MV-4-11 (cell line): ENCODE results near the gene L3MBTL3.
"Not testable (repeated sequence)": the region's sequence is repeated elsewhere in the genome, so short reads cannot be mapped to it uniquely, and the experiment has no call there.

Experiments
- DNase-seq: peaks from one replicate; lab custom pipeline; 2025; lab: John Stamatoyannopoulos, UW

L3MBTL3 gene

DNA sequence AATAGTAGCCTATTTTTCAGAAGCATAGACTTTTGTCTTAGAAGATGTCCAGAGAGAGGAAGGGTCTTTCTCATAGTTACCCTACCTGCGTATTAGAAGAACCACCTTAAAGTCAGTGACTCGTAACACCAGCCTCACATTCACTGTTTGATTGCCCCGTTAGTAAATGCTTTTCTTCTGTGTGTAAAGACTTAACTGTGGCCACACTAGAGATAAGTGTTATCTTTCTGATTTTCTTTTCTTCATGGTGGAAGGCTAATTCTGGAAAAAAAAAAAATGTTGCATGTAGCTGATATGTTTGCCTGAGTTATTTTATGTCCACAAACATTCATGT lies 120.5 kb downstream of the L3MBTL3 start:
- DNase-seq: no peak

DNA sequence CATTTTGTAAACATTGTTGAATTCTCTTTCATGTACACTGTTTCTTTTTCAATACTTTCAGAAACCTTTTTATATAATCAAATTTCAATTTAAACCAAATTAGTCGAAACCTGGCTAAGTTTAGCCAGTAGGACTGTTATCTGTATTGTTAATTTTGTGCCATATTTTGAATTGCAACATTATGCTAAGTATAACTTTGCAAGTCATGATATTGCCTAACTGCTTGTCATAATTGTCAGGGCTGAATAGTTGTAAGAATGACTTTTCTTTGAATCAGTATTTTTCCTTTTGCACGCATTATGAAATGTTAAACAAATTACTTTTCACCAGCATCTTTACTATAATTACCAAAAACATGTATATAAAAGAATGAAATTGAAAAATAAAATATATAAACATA lies 121.7 kb downstream of the L3MBTL3 start:
- peak; percentile 52 for DNase-seq

DNA sequence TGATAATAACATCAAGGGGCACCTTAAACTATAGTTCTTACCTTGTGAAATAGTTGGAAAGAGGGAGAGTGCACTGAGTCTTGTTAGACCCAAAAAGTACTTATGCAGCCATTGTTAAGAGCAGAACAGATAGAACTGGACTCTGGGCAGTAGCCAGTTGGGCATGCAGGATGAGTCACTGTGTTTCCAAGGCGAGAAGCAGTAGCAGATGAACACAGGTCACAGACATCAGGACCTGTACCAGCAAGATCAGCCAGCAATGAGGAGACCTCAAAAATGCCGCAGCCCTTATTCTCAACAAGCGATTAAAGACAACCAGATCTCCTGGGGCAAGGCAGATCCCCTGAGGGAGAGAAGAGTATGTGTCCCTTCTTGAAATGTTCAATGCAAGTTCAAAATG lies 125.3 kb downstream of the L3MBTL3 start:
- no peak for DNase-seq

DNA sequence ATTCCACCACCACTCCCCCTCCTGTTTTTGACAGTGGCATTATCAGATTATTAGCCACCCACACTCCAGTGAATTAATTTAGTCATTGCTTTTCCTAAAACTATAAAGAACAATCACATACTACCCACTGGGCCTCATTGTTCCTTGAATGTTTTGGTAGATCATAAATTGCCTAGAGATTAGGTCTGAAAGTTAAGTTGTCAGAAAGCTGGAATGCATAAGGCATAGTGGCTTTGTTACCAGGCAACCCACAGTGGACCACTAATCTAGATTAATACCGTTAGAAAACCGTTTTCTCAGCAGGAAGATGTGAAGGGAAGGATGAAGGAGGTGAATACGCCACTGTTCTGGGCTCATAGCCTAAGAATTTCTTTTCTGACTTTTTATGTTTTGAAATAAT lies 128.7 kb downstream of the L3MBTL3 start:
- no peak for DNase-seq

DNA sequence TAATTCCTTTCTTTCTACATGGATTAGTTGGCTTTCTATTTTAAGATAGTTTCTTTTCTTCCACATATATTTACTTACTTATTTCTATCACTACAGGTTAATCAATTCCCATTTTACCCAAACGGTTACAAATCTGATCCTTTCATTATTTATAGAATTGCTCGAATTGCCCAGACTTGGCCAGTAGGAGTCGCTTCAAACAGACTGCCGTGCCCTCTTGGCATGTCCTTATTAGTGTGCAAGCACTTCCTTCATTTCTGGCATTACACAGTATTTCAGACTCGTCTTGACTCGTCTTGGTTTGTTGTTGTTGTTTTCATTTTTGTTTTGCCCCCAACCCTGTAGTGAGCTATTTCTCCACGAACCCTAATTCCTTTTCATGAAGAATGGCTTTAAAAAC lies 129.8 kb downstream of the L3MBTL3 start:
- DNase-seq: peak; percentile 51

DNA sequence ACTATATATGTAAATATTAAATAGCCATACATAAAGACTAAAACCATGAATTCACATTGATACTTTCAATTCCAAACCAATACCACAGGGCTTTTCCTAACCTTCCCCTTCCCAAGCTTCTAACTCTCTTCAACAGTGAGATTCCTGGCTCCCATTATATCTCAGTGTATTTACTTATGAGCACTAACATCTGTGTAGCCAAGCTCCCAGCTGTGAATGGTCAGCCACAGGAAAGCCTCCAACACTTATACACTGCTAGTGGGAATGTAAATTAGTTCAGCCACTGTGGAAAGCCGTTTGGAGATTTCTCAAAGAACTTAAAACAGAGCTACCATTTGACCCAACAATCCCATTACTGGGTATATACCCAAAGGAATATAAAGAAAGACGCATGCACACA lies 130.6 kb downstream of the L3MBTL3 start:
- DNase-seq: not testable (repeated sequence)

DNA sequence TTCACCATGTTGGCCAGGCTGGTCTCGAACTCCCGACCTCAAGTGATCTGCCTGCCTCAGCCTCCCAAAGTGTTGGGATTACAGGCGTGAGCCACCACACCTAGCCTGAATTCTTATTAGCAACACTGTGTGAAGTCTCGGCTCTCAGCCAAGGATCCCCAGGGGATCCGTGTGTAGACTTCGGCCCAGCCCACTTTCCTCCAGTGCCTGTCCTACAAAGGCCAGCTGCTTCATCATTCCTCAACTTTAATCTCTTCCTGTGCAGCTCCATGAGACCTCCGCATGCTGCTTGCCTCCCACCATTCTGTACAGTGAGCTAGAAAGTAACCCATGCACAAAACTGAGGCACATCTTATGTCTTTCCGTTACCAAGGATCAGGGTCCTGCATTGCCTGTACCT lies 132.5 kb downstream of the L3MBTL3 start:
- DNase-seq: no peak

DNA sequence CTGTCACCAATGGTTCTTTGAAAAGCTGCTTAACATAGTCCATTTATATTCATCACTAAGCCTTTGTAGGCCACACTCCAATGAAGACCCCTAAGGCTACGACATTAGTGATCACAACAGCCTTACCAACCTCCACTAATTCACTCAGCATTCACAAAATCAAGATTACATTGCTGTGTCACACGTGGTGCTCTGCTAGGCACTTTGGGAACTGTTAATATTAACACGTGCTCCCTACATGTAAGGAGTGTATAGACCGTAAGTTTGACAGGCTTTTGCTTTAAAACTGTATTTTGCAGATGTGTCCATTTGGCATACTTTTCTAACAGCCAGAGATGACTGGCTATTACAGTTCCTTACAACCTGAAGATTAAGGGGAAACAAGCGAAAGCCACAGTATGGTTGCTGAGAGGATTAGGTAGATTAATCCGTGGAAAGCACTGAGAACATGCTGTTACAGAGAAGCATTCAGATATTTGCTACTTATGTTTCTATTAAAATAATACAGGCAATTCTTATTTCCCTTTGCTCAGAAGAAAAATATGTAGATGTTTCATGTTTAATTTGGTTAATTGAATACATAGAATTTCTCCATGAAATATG lies 134.6 kb downstream of the L3MBTL3 start:
- DNase-seq: no peak

DNA sequence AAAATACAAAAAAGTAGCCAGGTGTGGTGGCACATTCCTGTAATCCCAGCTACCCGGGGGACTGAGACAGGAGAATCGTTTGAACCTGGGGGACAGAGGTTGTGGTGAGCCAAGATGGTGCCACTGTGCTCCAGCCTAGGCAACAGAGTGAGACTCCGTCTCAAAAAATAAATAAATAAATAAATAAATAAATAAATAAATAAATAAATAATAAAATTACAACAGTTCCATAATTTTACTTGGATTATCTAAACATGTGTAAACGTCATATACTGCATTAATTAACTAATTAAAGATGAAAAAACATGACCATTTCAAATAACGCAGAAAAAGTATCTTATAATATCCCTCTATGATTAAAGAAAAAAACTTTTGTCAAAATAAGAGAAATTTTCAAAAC lies 138.5 kb downstream of the L3MBTL3 start:
- DNase-seq: no peak

DNA sequence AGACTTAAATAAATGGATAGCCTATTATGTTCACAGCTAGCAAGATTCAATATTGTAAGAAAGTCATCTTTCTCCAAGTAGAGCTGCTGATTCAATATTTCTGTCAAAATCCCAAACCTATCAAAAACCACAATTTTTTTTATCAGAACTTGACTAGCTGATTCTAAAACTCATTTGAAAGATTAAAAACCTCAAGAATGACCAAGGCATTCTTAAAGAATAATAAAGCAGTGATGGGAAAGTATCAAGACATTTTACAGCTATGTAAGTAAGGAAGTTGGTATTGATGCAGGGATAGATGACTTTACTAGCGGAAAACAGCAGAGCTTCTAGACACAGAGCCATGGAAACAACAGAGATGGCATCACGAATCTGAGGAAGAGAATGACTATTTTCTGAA lies 139.7 kb downstream of the L3MBTL3 start:
- no peak for DNase-seq

DNA sequence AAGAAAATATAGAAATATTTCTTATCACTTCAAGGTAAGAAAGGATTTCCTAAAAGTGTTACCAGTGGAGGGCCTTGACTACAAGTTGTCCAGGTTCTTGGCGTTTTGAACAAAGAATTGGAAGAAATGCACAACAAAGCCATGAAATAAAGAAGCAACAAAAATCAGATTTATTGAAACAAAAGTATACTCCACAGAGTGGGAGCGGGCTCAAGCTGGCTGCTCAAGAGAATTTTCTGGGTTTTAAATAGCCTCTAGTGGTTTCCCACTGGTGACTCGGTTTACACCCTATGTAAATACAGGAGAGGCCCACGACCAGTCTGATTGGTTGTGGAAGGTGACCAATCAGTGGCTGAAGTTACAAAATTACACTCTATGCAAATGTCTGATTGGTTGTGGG lies 140.2 kb downstream of the L3MBTL3 start:
- DNase-seq: no peak

DNA sequence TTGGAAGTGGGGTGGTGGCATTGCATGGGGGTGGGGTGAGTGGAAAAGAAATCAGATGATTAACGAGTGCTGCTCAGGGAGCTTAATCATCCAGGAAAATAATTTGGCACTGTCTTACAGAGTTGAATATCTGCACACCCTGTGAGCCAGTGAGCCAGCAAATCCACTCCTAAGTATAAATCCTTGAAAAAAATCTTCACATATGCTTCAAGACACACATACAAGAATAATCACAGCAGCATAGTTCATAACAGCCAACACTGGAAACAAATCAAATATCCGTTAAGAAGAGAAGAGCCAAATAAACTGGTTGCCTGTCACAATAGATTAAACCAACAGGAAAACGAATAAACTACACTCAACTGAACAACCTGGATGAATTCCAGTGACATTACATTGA lies 141.6 kb downstream of the L3MBTL3 start:
- no peak for DNase-seq

DNA sequence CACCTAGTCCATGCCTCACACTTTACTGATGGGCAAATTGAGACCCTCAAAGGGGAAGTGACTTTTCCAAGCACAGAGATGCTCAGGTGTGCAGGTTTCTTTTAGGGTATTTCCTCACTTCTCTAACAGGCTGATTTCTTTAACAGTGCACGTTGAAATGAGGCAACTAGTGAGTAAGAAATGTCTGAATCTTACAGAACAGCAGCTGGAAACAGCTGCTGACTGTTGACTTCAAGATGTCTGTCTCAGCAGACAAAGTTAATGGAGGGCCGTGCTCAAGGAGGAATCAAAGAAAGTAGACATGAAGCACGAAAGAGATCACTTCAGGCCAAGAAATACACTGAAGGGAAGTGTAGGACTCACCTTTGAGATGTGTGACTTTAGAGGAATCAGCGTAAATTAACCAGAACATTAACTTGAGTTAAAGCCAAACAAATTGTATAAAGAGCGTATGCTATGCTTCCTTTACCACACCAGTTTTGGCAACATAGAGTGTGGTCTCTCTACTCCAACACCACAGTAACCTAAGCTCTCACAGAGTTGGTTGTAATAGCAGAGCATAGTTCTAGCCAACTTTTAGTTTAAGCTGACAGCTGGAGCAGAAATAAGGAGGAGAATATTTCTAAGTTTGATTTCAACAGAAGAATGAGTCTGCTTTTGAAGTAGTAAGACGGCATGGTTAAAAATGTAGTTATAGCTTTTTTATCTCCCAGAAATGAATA lies 143.5 kb downstream of the L3MBTL3 start:
- no peak for DNase-seq

DNA sequence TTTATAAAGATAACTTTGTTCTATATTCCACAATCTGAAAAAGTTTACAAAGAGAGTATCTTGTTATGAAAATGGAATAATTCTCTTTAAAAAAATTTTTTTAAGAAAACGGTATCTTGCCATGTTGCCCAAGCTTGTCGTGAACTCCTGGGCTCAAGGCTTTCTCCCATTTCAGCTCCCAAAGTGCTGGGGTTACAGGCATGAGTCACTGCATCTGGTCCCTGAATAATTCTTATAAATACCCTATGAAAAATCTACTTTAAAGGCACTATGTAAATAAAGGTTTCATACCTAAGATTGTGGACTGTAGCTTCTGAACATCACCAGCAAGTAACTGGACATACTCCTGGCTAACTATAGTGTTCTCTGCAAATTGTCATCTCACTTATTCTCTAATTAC lies 144.0 kb downstream of the L3MBTL3 start:
- no peak for DNase-seq

DNA sequence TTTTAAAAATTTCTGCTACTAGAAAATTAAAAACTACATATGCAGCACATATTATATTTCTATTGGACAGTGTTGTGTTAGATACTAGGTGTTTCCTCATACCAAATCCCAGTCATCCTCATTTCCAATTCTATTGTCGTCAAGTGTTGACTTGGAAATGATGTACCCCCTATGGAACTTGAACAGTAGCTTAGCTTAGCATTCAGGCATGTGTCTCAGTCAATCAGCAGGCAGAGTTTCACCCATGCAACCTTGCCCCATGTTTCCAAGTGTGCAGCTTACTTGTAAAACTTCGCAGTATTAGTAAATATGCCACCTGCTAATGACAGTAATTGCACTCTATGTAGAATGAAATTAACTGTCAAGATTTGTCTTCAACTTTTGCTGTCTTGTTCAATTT lies 144.9 kb downstream of the L3MBTL3 start:
- DNase-seq: no peak

DNA sequence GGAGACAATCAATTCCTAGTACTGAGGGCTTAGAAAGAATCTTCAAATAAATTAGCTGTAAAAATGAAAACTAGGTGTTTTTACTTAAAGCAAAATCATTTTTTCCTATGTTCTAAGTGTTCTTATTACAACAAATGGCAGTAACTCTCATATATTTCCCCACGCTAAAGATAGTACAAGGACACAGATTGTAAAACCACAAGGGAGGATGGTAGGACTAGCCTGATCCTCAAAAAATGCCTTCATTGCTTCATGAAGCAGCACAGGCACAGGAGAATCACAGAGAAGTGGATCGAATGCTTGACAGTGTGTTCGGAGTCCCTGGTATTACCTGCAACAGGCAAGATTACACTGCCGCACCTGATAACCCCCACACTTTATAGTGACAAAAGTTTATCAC lies 145.9 kb downstream of the L3MBTL3 start:
- DNase-seq: peak; percentile 16

DNA sequence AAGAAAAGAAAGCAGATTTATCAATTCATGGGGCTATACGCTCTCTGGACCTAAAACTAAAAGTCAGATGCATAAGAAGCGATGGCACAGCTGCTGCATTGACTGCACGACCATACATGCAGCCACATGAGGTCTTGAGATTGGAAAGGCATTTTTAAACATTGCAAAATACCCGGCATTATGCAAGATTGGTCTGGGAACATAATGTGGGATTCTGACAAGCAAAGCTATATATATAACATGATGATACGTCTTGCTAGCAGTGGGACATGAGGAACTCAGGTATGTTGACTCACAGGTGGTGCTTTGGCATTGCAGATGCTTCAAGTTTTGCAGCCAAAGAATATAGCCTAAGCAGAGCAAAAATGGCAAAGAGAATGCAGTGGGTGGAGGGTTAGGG lies 149.3 kb downstream of the L3MBTL3 start:
- peak; percentile 62 for DNase-seq

DNA sequence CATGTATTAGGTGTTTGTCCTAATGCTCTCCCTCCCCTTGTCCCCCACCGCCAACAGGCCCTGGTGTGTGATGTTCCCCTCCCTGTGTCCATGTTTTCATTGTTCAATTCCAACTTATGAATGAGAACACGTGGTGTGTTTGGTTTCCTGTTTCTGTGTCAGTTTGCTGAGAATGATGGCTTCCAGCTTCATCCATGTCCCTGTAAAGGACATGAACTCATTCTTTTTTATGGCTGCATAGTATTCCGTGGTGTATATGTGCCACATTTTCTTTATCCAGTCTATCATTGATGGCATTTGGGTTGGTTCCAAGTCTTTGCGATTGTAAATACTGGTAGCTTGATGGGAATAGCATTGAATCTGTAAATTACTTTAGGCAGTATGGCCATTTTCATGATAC lies 151.8 kb downstream of the L3MBTL3 start:
- not testable (repeated sequence) for DNase-seq

DNA sequence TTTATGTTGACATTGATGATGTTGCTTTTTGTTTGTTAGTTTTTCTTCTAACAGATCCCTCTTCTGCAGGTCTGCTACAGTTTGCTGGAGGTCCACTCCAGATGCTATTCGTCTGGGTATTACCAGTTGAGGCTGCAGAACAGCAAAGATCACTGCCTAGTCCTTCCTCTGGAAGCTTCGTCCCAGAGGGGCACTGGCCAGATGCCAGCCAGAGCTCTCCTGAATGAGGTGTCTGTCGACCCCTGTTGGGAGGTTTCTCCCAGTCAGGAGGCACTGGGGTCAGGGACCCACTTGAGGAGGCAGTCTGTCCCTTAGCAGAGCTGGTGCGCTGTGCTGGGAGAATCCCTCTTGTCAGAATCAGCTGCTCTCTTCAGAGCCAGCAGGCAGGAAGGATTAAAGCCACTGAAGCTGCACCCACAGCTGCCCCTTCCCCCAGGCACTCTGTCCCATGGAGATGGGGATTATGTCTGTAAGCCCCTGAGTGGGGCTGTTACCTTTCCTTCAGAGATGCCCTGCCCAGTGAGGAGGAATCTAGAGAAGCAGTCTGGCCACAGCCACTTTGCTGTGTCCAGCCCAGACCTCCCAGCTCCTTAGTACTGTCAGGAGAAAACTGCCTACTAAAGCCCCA lies 155.1 kb downstream of the L3MBTL3 start:
- DNase-seq: not testable (repeated sequence)

DNA sequence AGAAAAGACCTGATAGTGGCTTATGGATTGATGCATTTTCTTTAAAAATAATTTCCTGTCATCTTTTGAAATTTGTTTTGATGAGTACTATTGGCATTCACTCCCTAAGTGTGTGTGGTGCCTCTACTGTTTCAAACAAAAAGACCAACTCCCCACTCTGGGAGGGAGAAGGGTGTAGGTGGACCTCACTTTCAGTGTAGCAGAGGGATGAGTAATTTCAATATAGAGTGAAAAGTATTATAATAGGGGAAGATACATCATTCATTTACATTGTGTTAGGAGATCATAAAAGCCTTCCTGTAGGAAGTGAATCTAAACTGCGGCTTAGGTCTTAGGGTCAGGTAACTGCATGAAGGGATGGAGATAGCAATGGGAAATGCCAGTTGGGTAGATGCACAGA lies 158.0 kb downstream of the L3MBTL3 start:
- no peak for DNase-seq

DNA sequence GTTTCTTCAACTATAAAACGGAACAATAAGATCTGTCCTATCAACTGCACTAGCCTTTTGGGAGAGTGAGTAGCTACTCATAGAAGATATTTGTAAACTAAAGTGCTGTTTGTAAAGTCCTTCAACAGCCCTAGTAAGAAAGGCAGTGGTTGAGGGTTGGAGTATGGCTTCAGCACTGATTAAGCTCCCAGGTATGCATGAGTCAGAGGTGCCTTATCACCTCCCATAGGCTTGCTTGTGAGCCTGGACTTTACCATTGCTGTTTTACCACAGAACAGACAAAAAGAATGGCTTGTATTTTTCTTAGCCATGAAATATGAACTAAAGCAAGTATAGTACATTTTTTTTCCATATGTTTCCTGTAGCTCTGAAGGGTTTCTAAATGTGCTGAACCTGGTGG lies 160.3 kb downstream of the L3MBTL3 start:
- DNase-seq: no peak

DNA sequence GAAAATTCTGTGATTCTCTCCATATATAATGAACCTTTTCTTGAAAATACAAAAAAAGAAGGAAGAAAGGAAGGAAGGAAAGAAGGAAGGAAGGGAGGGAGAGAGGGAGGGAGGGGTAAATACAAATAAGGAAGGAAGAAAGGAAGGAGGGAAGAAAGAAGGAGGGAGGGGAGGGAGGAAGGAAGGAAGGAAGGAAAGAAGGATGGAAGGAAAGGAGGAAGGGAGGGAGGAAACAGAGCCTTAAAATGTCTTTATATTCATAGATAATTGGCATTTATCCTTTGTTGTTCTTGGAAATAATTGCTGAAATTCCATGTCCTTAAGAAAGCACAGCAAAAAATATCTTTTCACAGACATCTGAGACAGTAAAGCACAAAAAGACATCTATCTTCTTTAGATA lies 164.1 kb downstream of the L3MBTL3 start:
- no peak for DNase-seq

DNA sequence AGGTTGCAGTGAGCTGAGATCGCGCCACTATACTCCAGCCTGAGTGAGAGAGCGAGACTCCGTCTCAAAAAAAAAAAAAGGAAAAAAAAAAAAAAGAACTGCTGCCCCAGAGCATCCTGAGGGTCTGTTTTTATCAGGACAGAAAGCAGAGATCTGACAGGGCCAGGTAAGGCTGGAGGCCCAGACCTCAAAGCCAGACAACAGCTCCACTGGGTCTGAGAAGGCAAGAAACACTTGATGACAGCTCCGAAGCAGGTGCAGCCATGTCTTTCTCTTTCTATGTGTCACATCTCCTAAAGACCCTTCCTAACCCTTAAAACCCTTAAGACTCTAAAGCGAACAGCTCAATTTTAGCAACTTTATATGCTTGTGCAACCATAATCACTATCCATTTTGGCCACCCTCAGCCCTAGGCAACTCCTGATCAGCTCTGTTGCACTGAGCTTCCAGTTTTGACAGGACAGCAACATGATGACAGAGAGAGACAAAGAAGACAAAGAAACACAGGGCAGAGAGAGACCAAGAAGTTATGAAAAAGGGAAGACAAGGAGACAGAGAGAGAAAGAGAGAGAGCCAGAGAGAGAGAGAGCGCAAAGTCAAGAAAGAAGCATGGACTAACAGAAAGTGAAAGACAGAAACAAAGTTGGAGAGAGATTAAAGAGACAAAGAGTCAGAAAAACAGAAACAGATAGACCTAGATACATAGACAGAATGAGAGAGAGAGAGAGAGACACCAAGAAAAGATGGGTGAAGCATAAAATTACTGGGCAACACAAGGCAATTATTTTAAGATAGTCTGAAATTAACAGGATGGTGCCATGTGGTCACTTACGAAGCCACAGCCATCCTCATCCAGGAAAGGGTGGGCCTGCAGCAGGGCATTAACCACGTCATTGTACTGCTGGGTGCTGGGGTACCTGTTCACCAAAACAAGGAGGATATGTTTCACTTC lies 165.2 kb downstream of the L3MBTL3 start:
- DNase-seq: peak; percentile 9
